Tibial nerve (tissue), 4 donors: ENCODE measurements around the gene LSM14B.

Source experiments
- CTCF ChIP-seq, 5 experiments: fragments of 200-600 bp in 3 of 5; fragments of 450-650 bp in 2 of 5; sonication (generic) in 3 of 5; IDR thresholded peaks; one replicate each; pipeline ENCODE4 v1.5.1; 2016 to 2019; ENCODE audit warnings: antibody characterized with exemption in 5 of 5, mild to moderate bottlenecking in 3 of 5, moderate library complexity in 2 of 5
- EP300 ChIP-seq, 2 donors: sonication (generic); formaldehyde crosslinking; IDR thresholded peaks; one replicate each; pipeline ENCODE4 v1.6.1; 2017; ENCODE audit warnings: antibody characterized with exemption in 2 of 2, mild to moderate bottlenecking in 1 of 2

GRCh38 chr20:62088258-62089127 lies 33.8 kb upstream of the LSM14B start:
- TF ChIP-seq CTCF (IDR thresholded peaks at IDR 0.05) (no peak), EP300 (IDR thresholded peaks at IDR 0.05) (no peak)
